GM12874 (cell line): ENCODE measurements around the gene LDLRAD3.

Experiments used
- CTCF ChIP-seq: IDR thresholded peaks from 2 replicates; pipeline ENCODE4 v1.5.1; 2011; ENCODE audit warnings: low read depth, mild to moderate bottlenecking, control low read depth, low read length, moderate library complexity; ENCODE audit not compliant: insufficient read depth

Gene LDLRAD3

GRCh38 chr11:36214480-36214879, 270.6 kb downstream of the LDLRAD3 start:
- TF ChIP-seq CTCF: no peak

- no peak for TF ChIP-seq CTCF
Observed at GRCh38 chr11:36214976-36215692, 271.3 kb downstream of the LDLRAD3 start.

- no peak for TF ChIP-seq CTCF
Observed at GRCh38 chr11:36215693-36216060, 271.8 kb downstream of the LDLRAD3 start.

GRCh38 chr11:36216061-36216615, 272.3 kb downstream of the LDLRAD3 start:
- TF ChIP-seq CTCF: no peak

- TF ChIP-seq CTCF: no peak
Observed at GRCh38 chr11:36218283-36218921, 274.5 kb downstream of the LDLRAD3 start.

GRCh38 chr11:36219996-36220395, 276.1 kb downstream of the LDLRAD3 start:
- no peak for TF ChIP-seq CTCF

GRCh38 chr11:36222831-36223635, 279.2 kb downstream of the LDLRAD3 start:
- TF ChIP-seq CTCF: no peak
